Measurements from ENCODE around the gene B4GALNT1. TPM values are rescaled to one million over a fixed set of nuclear protein-coding genes. Genes with fewer than 3 reads are reported as not detected.

The B4GALNT1 gene
- total and polyA plus RNA-seq, 2 of the 13 experiments (the other 11 are each of a cell fraction or from before 2014, with no cell fraction given), result 4.5 to 5.4 TPM

DNA sequence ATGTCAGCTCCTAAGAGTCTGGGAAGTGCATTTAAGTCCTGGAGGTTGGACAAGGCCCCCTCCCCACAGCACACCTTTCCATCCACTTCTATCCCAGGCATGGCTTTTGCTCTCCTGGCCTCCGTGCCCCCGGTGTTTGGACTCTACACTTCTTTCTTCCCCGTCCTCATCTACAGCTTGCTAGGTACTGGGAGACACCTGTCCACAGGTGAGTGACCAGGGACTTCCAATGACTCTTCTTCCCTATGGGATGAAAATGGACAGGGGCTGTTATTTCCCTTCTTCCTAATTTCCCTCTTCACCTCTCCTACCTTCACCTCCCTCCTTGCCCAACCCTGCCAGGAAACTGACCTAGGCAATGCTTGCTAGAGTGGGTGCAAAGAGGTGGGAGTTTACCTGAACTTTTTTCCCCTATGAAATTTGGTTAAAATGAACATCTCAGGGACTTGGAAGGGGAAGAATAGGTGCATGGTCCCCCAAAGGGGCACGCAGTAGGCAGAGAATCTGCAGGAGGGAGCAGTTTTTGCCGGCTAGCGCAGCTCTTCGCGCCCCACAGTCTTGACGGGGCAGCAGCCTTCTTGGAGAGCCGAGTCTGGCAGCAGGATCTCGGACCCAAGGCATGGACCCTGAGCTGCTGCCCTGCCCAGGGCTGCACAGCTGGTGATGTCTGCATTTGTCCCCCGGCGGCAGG, 12.6 kb downstream of the B4GALNT1 start:
- ChIA-PET POLR2A (interaction anchor here (0.6 to 2.7 kb wide), 6 partner anchors 9 to 100 kb away, joined by 3 to 19 read pairs (median 6); partner anchors contain the start of genes ARHGEF25 and DDIT3), CTCF (ENCODE audit: low intra/inter-chr PET ratio, low total read pairs) (interaction anchor here (1.5 to 4.2 kb wide), 2 partner anchors 36 to 40 kb away, joined by 4 to 53 read pairs; no protein-coding TSS in a partner anchor)
- Histone ChIP-seq H3K79me2 (ENCODE audit: insufficient read depth, low read length) (no peaks in the 10 kb centered on the region), H3K4me1 (ENCODE audit: insufficient read depth, low read length) (peaks cover 35% of the 10 kb centered on the region), H2AFZ (ENCODE audit: low read length) (no peak overlapping the region), H3K27ac (ENCODE audit: extremely low read length, insufficient read depth, low read length) (no peak overlapping the region), H3K9me3 (ENCODE audit: low read length) (no peaks in the 10 kb centered on the region), H3K4me2 (ENCODE audit: low read depth, low read length) (peak overlapping the region; percentile 85), H4K20me1 (ENCODE audit: insufficient read depth, low read length) (no peaks in the 10 kb centered on the region), H3K36me3 (replicated peaks in 1 of 2; ENCODE audit: control insufficient read depth in 1 of 2, insufficient read depth in 2 of 2, low read length in 2 of 2) (no peaks in the 10 kb centered on the region), H3K4me3 (replicated peaks in 1 of 3; ENCODE audit: insufficient read depth in 1 of 3, low read depth in 2 of 3, low read length in 3 of 3) (peak overlapping the region in 1 of 3 experiments; percentile 70; a peak in 1 of 6 replicates), H3K9ac (ENCODE audit: insufficient read depth, low read depth, low read length) (no peak overlapping the region), H3K27me3 (ENCODE audit: control insufficient read depth in 1 of 2, insufficient read depth in 2 of 2, low read length in 2 of 2) (peaks cover 16 to 50% of the 10 kb centered on the region in 2 experiments)
- FAIRE-seq (no peak), DNase-seq (ENCODE audit: low spot score) (no peak), ATAC-seq (no peak)
- 22% methylated on average over 10 of the region's 13 CpGs for WGBS (ENCODE audit: low lambda C conversion rate)
- BruUV-seq (replicated peaks), result no TSS peak
- intact Hi-C loops (cut with micrococcal nuclease; ENCODE audit: unreplicated experiment), result loop anchor here (5.0 kb wide), 1 partner anchor 98 kb away; the partner anchor contains the start of genes DDIT3 and MBD6
- in situ Hi-C loops (cut with HindIII; ENCODE audit: extremely low pct_ligation_motif_present, low pct_unique_long_range_greater_than_20kb), result loop anchor here (5.0 kb wide), 1 partner anchor 38 kb away; no protein-coding TSS in a partner anchor
- TF ChIP-seq, protein P1, sequence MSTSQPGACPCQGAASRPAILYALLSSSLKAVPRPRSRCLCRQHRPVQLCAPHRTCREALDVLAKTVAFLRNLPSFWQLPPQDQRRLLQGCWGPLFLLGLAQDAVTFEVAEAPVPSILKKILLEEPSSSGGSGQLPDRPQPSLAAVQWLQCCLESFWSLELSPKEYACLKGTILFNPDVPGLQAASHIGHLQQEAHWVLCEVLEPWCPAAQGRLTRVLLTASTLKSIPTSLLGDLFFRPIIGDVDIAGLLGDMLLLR (CRISPR knock-in tag; IDR thresholded peaks at IDR 0.05), result no peak
- TF ChIP-seq YY1 (IDR thresholded peaks at IDR 0.05; ENCODE audit: insufficient read depth, insufficient replicate concordance, low read depth, low read length) (no peak), CC2D1A (CRISPR knock-in tag; IDR thresholded peaks at IDR 0.05) (no peak), GABPB1 (CRISPR knock-in tag; IDR thresholded peaks at IDR 0.05) (0 out of 2 replicates have a peak, but pooled peaks have one; percentile 17), ZEB1 (IDR thresholded peaks at IDR 0.05; ENCODE audit: insufficient replicate concordance, low read depth) (peak; percentile 60), ZFY (CRISPR knock-in tag; IDR thresholded peaks at IDR 0.05) (no peak), ZNF543 (CRISPR knock-in tag; IDR thresholded peaks at IDR 0.05) (no peak), SMAD9 (CRISPR knock-in tag; IDR thresholded peaks at IDR 0.05) (no peak)
- TF ChIP-seq, protein P2, sequence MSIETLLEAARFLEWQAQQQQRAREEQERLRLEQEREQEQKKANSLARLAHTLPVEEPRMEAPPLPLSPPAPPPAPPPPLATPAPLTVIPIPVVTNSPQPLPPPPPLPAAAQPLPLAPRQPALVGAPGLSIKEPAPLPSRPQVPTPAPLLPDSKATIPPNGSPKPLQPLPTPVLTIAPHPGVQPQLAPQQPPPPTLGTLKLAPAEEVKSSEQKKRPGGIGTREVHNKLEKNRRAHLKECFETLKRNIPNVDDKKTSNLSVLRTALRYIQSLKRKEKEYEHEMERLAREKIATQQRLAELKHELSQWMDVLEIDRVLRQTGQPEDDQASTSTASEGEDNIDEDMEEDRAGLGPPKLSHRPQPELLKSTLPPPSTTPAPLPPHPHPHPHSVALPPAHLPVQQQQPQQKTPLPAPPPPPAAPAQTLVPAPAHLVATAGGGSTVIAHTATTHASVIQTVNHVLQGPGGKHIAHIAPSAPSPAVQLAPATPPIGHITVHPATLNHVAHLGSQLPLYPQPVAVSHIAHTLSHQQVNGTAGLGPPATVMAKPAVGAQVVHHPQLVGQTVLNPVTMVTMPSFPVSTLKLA (IDR thresholded peaks at IDR 0.05), result no peak
- TF ChIP-seq, protein P3, sequence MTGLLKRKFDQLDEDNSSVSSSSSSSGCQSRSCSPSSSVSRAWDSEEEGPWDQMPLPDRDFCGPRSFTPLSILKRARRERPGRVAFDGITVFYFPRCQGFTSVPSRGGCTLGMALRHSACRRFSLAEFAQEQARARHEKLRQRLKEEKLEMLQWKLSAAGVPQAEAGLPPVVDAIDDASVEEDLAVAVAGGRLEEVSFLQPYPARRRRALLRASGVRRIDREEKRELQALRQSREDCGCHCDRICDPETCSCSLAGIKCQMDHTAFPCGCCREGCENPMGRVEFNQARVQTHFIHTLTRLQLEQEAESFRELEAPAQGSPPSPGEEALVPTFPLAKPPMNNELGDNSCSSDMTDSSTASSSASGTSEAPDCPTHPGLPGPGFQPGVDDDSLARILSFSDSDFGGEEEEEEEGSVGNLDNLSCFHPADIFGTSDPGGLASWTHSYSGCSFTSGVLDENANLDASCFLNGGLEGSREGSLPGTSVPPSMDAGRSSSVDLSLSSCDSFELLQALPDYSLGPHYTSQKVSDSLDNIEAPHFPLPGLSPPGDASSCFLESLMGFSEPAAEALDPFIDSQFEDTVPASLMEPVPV (CRISPR knock-in tag; IDR thresholded peaks at IDR 0.05), result no peak
- TF ChIP-seq, protein P4, sequence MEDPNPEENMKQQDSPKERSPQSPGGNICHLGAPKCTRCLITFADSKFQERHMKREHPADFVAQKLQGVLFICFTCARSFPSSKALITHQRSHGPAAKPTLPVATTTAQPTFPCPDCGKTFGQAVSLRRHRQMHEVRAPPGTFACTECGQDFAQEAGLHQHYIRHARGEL (CRISPR knock-in tag; IDR thresholded peaks at IDR 0.05), result no peak
- TF ChIP-seq, protein P5, sequence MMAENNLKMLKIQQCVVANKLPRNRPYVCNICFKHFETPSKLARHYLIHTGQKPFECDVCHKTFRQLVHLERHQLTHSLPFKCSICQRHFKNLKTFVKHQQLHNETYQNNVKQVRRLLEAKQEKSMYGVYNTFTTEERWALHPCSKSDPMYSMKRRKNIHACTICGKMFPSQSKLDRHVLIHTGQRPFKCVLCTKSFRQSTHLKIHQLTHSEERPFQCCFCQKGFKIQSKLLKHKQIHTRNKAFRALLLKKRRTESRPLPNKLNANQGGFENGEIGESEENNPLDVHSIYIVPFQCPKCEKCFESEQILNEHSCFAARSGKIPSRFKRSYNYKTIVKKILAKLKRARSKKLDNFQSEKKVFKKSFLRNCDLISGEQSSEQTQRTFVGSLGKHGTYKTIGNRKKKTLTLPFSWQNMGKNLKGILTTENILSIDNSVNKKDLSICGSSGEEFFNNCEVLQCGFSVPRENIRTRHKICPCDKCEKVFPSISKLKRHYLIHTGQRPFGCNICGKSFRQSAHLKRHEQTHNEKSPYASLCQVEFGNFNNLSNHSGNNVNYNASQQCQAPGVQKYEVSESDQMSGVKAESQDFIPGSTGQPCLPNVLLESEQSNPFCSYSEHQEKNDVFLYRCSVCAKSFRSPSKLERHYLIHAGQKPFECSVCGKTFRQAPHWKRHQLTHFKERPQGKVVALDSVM (CRISPR knock-in tag; IDR thresholded peaks at IDR 0.05), result no peak
